Neuronal stem cell (in vitro differentiated cells): ENCODE measurements around the gene PRICKLE4.
A peak's percentile ranks its signal among the peaks of the same experiment; 100 is the strongest.
"Not testable (repeated sequence)": the region's sequence is repeated elsewhere in the genome, so short reads cannot be mapped to it uniquely, and the experiment has no call there.

Experiments
- DNase-seq: peaks from one replicate; pipeline ENCODE4 v3.0.0-alpha.2; 2013; ENCODE audit warnings: low spot score
- H2AFZ ChIP-seq: one replicate; pipeline ENCODE4 v1.6.1; 2013; ENCODE audit warnings: mild to moderate bottlenecking, low read length, inconsistent platforms
- H2AK5ac ChIP-seq: 2 replicates; pipeline ENCODE4 v1.6.1; 2013; ENCODE audit warnings: low read depth, mild to moderate bottlenecking, inconsistent platforms, low read length, moderate library complexity, mixed read lengths
- H2BK120ac ChIP-seq: 2 replicates; pipeline ENCODE4 v1.6.1; 2013; ENCODE audit warnings: low read depth, mild to moderate bottlenecking, inconsistent platforms, low read length, moderate library complexity, mixed read lengths
- H2BK12ac ChIP-seq: one replicate; pipeline ENCODE4 v1.6.1; 2013; ENCODE audit warnings: low read length, inconsistent platforms
- H2BK15ac ChIP-seq: 2 replicates; pipeline ENCODE4 v1.6.1; 2013; ENCODE audit warnings: mild to moderate bottlenecking, low read length, inconsistent platforms, mixed read lengths
- H2BK5ac ChIP-seq: one replicate; pipeline ENCODE4 v1.6.1; 2013; ENCODE audit warnings: inconsistent platforms, mild to moderate bottlenecking, low read length, moderate library complexity
- H3K14ac ChIP-seq: one replicate; pipeline ENCODE4 v1.6.1; 2013; ENCODE audit warnings: low read length, inconsistent platforms
- H3K18ac ChIP-seq: 2 replicates; pipeline ENCODE4 v1.6.1; 2013; ENCODE audit warnings: low read length, inconsistent platforms
- H3K23ac ChIP-seq: 2 replicates; pipeline ENCODE4 v1.6.1; 2013; ENCODE audit warnings: low read depth, mild to moderate bottlenecking, mixed read lengths, low read length, inconsistent platforms; ENCODE audit not compliant: poor library complexity
- H3K27ac ChIP-seq: replicated peaks from 3 replicates; pipeline ENCODE4 v1.5.1; 2013; ENCODE audit warnings: low read length, inconsistent platforms
- H3K27me3 ChIP-seq, 3 experiments: 2 replicates each; pipeline ENCODE4 v1.6.1; 2013; ENCODE audit warnings: low read length in 3 of 3, mild to moderate bottlenecking in 2 of 3, inconsistent platforms in 1 of 3, low read depth in 1 of 3, mixed read lengths in 1 of 3, moderate library complexity in 1 of 3; ENCODE audit not compliant: control insufficient read depth in 3 of 3, insufficient read depth in 3 of 3
- H3K36me3 ChIP-seq, 2 donors: replicated peaks in 1 of 2; 2 replicates each; pipeline ENCODE4 v1.6.1; 2013; ENCODE audit warnings: low read length in 2 of 2; ENCODE audit not compliant: control insufficient read depth in 2 of 2, insufficient read depth in 2 of 2
- H3K4ac ChIP-seq: 2 replicates; pipeline ENCODE4 v1.6.1; 2013; ENCODE audit warnings: inconsistent platforms, mild to moderate bottlenecking, low read length, moderate library complexity
- H3K4me1 ChIP-seq, 2 donors: 1 replicate in 1 of 2; 2 replicates in 1 of 2; pipeline ENCODE4 v1.6.1; 2013; ENCODE audit warnings: low read length in 2 of 2, low read depth in 1 of 2; ENCODE audit not compliant: control insufficient read depth in 2 of 2, insufficient read depth in 1 of 2
- H3K4me2 ChIP-seq: one replicate; pipeline ENCODE4 v1.6.1; 2013; ENCODE audit warnings: mild to moderate bottlenecking, low read length, inconsistent platforms; ENCODE audit not compliant: insufficient read depth, poor library complexity, severe bottlenecking
- H3K4me3 ChIP-seq, 2 donors: 2 replicates each; pipeline ENCODE4 v1.5.1; 2013; ENCODE audit warnings: low read length in 2 of 2, mild to moderate bottlenecking in 2 of 2, inconsistent platforms in 1 of 2, moderate library complexity in 1 of 2
- H3K79me1 ChIP-seq: one replicate; pipeline ENCODE4 v1.6.1; 2013; ENCODE audit warnings: low read depth, mild to moderate bottlenecking, inconsistent platforms, low read length, moderate library complexity
- H3K9ac ChIP-seq: one replicate; pipeline ENCODE4 v1.6.1; 2013; ENCODE audit warnings: mild to moderate bottlenecking, low read depth, low read length, inconsistent platforms; ENCODE audit not compliant: poor library complexity
- H3K9me3 ChIP-seq, 2 donors: replicated peaks in 1 of 2; 2 replicates each; pipeline versions ENCODE3 to v1.6.1; 2013; ENCODE audit warnings: low read length in 2 of 2, mild to moderate bottlenecking in 2 of 2, inconsistent platforms in 1 of 2, low read depth in 1 of 2, mixed read lengths in 1 of 2, moderate library complexity in 1 of 2; ENCODE audit not compliant: control insufficient read depth in 2 of 2, insufficient read depth in 1 of 2
- H4K8ac ChIP-seq: one replicate; pipeline ENCODE4 v1.6.1; 2013; ENCODE audit warnings: low read depth, mild to moderate bottlenecking, inconsistent platforms, low read length, moderate library complexity
- H4K91ac ChIP-seq: one replicate; pipeline ENCODE4 v1.6.1; 2013; ENCODE audit warnings: low read length, low read depth, mild to moderate bottlenecking, inconsistent platforms; ENCODE audit not compliant: poor library complexity
- WGBS, 2 donors: extraction: QIAGEN DNeasy Blood & Tissue Kit; methylation state at CpG; one replicate each; pipeline ENCODE4 v1.1.7; 2013; ENCODE audit warnings: missing lambda C conversion rate in 2 of 2, mixed read lengths in 1 of 2; ENCODE audit not compliant: insufficient read length in 2 of 2, insufficient replicate concordance in 1 of 2; ENCODE audit errors: extremely low coverage in 2 of 2; 5-methylcytosine and 5-hydroxymethylcytosine counted together

PRICKLE4 gene

DNA sequence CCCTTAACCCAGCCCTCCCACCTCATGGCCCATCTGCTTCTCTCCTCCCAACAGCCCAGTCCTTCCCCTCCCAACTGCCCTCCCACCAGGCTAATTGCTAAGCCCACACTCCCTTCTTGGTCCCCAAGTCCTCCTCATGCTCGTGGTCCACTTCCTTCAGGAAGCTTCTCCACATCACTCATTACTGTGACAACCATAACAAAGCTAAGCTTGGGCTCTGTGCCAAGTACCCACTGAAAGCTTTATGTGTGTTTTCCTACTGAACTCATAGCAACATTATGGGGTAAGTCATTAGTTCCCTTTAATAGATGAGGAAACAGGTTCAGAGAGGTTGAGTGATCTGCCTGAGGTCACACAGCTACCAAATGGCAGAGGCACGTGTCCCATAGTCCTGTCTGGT lies 17.1 kb upstream of the PRICKLE4 start:
- peaks cover 3 to 6% of the 10 kb centered on the region in 2 donors for H3K4me1 ChIP-seq
- H2BK5ac ChIP-seq = no peak overlapping the region
- no peak overlapping the region for H3K4me3 ChIP-seq
- H2AK5ac ChIP-seq = no peak overlapping the region
- no peaks in the 10 kb centered on the region for H3K36me3 ChIP-seq
- no peak overlapping the region for H2BK15ac ChIP-seq
- H3K27me3 ChIP-seq = peaks cover 0 to 13% (median 0%) of the 10 kb centered on the region in 3 experiments
- H2BK120ac ChIP-seq = no peak overlapping the region
- no peak overlapping the region for H4K8ac ChIP-seq
- H3K4me2 ChIP-seq = no peak overlapping the region
- no peaks in the 10 kb centered on the region for H3K9me3 ChIP-seq
- no peaks in the 10 kb centered on the region for H3K79me1 ChIP-seq
- H3K14ac ChIP-seq = no peak overlapping the region
- H3K4ac ChIP-seq = no peak overlapping the region
- H2AFZ ChIP-seq = no peak overlapping the region
- H3K23ac ChIP-seq = no peak overlapping the region
- no peak overlapping the region for H2BK12ac ChIP-seq
- DNase-seq = no peak
- H4K91ac ChIP-seq = no peak overlapping the region
- no peak overlapping the region for H3K9ac ChIP-seq
- no CpG with 5 or more reads among the region's 2 CpGs for WGBS, 2 donors
- no peak overlapping the region for H3K18ac ChIP-seq
- no peak overlapping the region for H3K27ac ChIP-seq

GRCh38 chr6:41766043-41766664 lies 14.4 kb upstream of the PRICKLE4 start:
- not testable (repeated sequence) for H3K36me3 ChIP-seq, H2BK5ac ChIP-seq, H2AFZ ChIP-seq, H4K91ac ChIP-seq, H3K79me1 ChIP-seq, H3K23ac ChIP-seq, H3K4me2 ChIP-seq, H3K4ac ChIP-seq, H2BK15ac ChIP-seq, H2AK5ac ChIP-seq, H2BK12ac ChIP-seq, H3K14ac ChIP-seq, H2BK120ac ChIP-seq, H3K18ac ChIP-seq, H3K27ac ChIP-seq, H4K8ac ChIP-seq, H3K9ac ChIP-seq, H3K9me3 ChIP-seq, H3K27me3 ChIP-seq, DNase-seq, H3K4me3 ChIP-seq
- peaks cover 9 to 11% of the 10 kb centered on the region in 2 donors for H3K4me1 ChIP-seq
- WGBS, 2 donors = no CpG with 5 or more reads among the region's 4 CpGs

DNA sequence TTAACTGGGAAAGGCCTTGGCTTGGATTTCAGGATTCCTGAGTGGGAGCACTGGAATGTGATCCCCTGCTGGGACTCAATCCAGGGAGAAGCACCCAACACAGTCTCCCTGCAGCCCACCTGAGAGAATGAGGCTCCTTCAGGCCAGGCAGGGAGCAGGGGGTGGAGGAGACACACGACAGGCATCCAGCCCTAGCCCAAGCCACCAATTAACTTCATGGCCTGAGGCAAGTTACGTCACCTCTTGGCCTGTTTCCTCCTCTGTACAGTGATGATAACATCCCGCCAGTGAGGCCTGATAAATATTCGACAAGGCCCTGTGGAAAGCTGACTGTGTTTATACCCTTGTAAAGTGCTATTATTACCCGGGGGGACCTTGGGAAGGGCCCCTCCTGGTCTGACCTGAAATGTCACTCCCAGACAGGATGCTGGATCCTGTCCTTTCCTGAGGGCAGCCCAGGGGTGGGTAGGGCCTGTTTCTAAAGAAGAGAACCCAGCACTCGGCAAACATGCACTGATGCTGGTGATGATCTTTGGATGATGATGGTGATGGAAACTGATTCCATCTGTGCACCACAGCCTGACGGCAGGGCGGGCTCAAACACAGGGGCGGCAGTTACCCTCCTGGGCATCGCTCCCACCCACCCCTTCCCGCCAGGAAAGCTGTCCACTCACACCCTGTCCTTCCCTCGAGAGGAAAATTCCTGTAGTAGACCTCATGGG lies 13.3 kb upstream of the PRICKLE4 start:
- no peak overlapping the region for H3K23ac ChIP-seq
- no peak overlapping the region for H3K9ac ChIP-seq
- peaks cover 8 to 18% of the 10 kb centered on the region in 2 donors for H3K36me3 ChIP-seq
- no peak overlapping the region for H2BK12ac ChIP-seq
- DNase-seq = no peak
- no CpG with 5 or more reads among the region's 12 CpGs for WGBS, 2 donors
- H2AFZ ChIP-seq = peak overlapping the region; percentile 29
- H3K79me1 ChIP-seq = no peaks in the 10 kb centered on the region
- H3K9me3 ChIP-seq = no peaks in the 10 kb centered on the region
- H3K14ac ChIP-seq = no peak overlapping the region
- H2AK5ac ChIP-seq = no peak overlapping the region
- H3K4me2 ChIP-seq = no peak overlapping the region
- no peak overlapping the region for H2BK5ac ChIP-seq
- H3K4me3 ChIP-seq = no peak overlapping the region
- no peak overlapping the region for H2BK120ac ChIP-seq
- no peak overlapping the region for H2BK15ac ChIP-seq
- H3K18ac ChIP-seq = no peak overlapping the region
- H3K4ac ChIP-seq = no peak overlapping the region
- peaks cover 9 to 11% of the 10 kb centered on the region in 2 donors for H3K4me1 ChIP-seq
- no peak overlapping the region for H3K27ac ChIP-seq
- H4K8ac ChIP-seq = no peak overlapping the region
- H4K91ac ChIP-seq = no peak overlapping the region
- H3K27me3 ChIP-seq = no peaks in the 10 kb centered on the region

DNA sequence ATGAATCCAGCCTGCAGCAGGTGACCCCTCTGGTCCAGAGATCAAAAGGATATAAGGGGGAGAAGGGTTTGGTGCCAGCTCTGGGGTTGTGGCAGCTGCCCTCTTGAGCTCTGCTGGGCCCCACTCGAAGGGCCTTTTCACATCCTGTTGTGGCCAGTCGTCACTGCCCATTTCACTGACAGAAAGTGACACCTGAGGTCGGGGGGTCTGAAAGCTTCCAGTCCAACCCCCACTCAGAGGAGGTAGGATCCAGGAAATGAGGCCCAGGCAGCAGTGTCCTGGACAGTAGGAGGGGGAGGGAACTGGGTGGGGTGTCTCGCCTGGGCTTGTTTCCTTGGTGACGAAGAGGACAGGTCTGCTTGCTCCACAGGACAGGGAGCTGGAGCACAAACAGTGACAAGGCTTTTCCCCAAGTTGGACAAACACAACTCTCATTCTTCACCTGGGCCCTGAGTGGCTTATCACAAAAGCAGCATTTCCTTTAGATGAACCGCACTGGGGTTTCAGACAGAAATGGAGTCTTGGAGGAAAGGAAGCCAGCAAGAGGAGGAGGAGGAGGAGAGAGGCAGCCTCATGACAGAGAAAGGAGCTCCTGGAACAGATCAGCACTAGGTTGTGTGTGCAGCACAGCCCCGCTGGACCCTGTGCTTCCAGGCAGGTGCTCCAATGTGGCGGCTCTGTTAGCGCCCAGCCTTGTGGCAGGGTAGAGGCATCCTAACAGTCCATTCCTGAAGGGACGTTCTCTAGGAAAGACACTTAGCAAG lies 11.9 kb upstream of the PRICKLE4 start:
- H3K18ac ChIP-seq = peak overlapping the region; percentile 13
- no peaks in the 10 kb centered on the region for H3K27me3 ChIP-seq
- peaks cover 10 to 24% of the 10 kb centered on the region in 2 donors for H3K36me3 ChIP-seq
- no peak overlapping the region for H3K4me3 ChIP-seq
- no peak overlapping the region for H3K9ac ChIP-seq
- H2BK12ac ChIP-seq = no peak overlapping the region
- no peak overlapping the region for H2BK15ac ChIP-seq
- H3K27ac ChIP-seq = no peak overlapping the region
- H2AK5ac ChIP-seq = peak overlapping the region; percentile 13
- no peak for DNase-seq
- no peak overlapping the region for H3K14ac ChIP-seq
- no peak overlapping the region for H2BK120ac ChIP-seq
- H3K4ac ChIP-seq = no peak overlapping the region
- no peaks in the 10 kb centered on the region for H3K79me1 ChIP-seq
- peak overlapping the region; percentile 75 for H3K23ac ChIP-seq
- peak overlapping the region; percentile 23 for H2AFZ ChIP-seq
- no peak overlapping the region for H3K4me2 ChIP-seq
- no peak overlapping the region for H4K8ac ChIP-seq
- H2BK5ac ChIP-seq = peak overlapping the region; percentile 54
- no peaks in the 10 kb centered on the region for H3K9me3 ChIP-seq
- no CpG with 5 or more reads among the region's 10 CpGs for WGBS, 2 donors
- no peak overlapping the region for H4K91ac ChIP-seq
- H3K4me1 ChIP-seq = peaks cover 9 to 11% of the 10 kb centered on the region in 2 donors
